Measurements from ENCODE around the gene RACGAP1.

DNA sequence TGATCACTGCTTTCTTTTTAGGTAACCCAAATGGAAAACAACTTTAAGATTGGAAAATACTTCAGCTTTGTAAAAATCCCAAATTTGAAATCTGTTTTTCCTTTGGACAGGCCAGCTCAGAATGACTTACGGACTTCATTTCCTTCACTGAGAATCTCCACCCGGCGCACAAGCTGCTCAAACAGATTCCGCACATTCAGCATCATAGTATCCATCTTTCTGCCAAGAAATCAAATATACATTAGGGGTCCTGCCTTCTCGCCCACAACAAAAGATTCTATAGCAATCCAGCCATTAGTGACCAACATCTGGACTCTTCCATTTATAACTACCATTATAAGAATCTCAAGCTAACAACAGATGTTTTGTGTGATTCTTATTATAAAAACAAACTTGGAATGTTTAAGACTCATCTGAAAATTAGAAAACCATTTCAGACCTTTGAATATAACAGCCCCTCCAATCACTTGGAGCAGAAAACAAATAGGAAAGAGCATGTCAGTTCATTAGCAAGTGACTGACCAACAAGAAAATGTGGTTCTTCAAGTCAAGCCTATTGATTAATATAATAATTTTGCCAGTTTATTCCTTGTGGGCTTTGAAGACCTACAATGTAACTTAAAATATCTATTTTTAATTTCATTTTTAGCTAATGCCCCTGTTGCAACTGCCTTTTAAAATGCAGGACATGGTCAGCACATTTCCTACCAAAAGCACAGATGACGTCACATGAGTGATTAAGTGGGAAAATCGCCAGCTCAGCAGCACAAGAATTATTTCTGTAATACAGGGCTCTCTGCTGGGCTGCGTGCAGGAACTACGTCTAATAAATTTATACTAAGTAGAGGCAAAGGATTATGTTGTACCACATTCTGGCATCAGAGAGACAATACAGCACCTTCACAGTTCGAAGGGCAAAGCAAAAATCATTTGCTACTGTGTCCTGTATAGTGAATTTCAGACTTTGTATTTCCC, 8.5 kb downstream of the RACGAP1 start:
- TF ChIP-seq POLR2A (IDR thresholded peaks at IDR 0.05; ENCODE audit: low read depth, low read length) (no peak), CTCF (conservative IDR thresholded peaks at IDR 0.05; ENCODE audit: low read depth, low read length) (no peak), MXI1 (IDR thresholded peaks at IDR 0.05; ENCODE audit: borderline replicate concordance, low read depth, low read length) (no peak), USF2 (IDR thresholded peaks at IDR 0.05; ENCODE audit: low read depth, low read length) (no peak), FOS (IDR thresholded peaks at IDR 0.05; ENCODE audit: low read depth, low read length) (0 out of 2 replicates have a peak, but pooled peaks have one; percentile 14), SMC3 (IDR thresholded peaks at IDR 0.05; ENCODE audit: low read depth, low read length) (no peak), RAD21 (IDR thresholded peaks at IDR 0.05; ENCODE audit: low read length) (no peak), RFX5 (IDR thresholded peaks at IDR 0.05; ENCODE audit: low read depth, low read length) (no peak), RCOR1 (IDR thresholded peaks at IDR 0.05; ENCODE audit: insufficient replicate concordance, low read length) (no peak), BHLHE40 (IDR thresholded peaks at IDR 0.05; ENCODE audit: low read depth, low read length) (no peak), MAZ (IDR thresholded peaks at IDR 0.05; ENCODE audit: borderline replicate concordance, low read depth, low read length) (no peak), MAFK (IDR thresholded peaks at IDR 0.05; ENCODE audit: low read depth, low read length) (peak; percentile 94), CHD1 (IDR thresholded peaks at IDR 0.05; ENCODE audit: low read depth, low read length) (no peak)
- TF ChIP-seq, protein P1, sequence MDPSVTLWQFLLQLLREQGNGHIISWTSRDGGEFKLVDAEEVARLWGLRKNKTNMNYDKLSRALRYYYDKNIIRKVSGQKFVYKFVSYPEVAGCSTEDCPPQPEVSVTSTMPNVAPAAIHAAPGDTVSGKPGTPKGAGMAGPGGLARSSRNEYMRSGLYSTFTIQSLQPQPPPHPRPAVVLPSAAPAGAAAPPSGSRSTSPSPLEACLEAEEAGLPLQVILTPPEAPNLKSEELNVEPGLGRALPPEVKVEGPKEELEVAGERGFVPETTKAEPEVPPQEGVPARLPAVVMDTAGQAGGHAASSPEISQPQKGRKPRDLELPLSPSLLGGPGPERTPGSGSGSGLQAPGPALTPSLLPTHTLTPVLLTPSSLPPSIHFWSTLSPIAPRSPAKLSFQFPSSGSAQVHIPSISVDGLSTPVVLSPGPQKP (IDR thresholded peaks at IDR 0.05; ENCODE audit: borderline replicate concordance, low read depth, low read length), result no peak

All from IMR-90 (cell line).